BE2C (cell line): ENCODE results near the gene ANO6.
A peak's percentile ranks its signal among the peaks of the same experiment; 100 is the strongest.

Source experiments
- DNase-seq: peaks from one replicate; pipeline ENCODE4 v3.0.0-alpha.2; 2020
- H3K27me3 ChIP-seq: fragments of 250-450 bp; sonication (Bioruptor Pico); 2 replicates; pipeline ENCODE4 v1.5.1; 2020; ENCODE audit warnings: mild to moderate bottlenecking
- H3K36me3 ChIP-seq: fragments of 250-450 bp; sonication (Bioruptor Pico); 2 replicates; pipeline ENCODE4 v1.5.1; 2020; ENCODE audit warnings: mild to moderate bottlenecking
- H3K4me1 ChIP-seq: fragments of 250-450 bp; sonication (Bioruptor Pico); 2 replicates; pipeline ENCODE4 v1.5.1; 2020
- H3K4me3 ChIP-seq: 2 replicates; pipeline ENCODE4 v1.5.1; 2011; ENCODE audit warnings: low read depth, low read length
- H3K9me3 ChIP-seq: fragments of 250-450 bp; sonication (Bioruptor Pico); 2 replicates; pipeline ENCODE4 v1.5.1; 2020
- CTCF ChIP-seq: IDR thresholded peaks from 2 replicates; pipeline ENCODE4 v1.5.1; 2012; ENCODE audit warnings: mild to moderate bottlenecking, low read depth, low read length

The ANO6 gene

GRCh38 chr12:45178771-45179170 is 37.1 kb upstream of the ANO6 start:
- no peaks in the 10 kb centered on the region for H3K36me3 ChIP-seq
- TF ChIP-seq CTCF, result no peak
- no peaks in the 10 kb centered on the region for H3K4me1 ChIP-seq
- H3K27me3 ChIP-seq, result no peaks in the 10 kb centered on the region
- DNase-seq, result no peak
- H3K4me3 ChIP-seq, result no peak overlapping the region
- no peaks in the 10 kb centered on the region; the same call in none of the 2 replicates for H3K9me3 ChIP-seq

- no peak overlapping the region for H3K4me3 ChIP-seq
- no peaks in the 10 kb centered on the region for H3K27me3 ChIP-seq
- H3K36me3 ChIP-seq, result no peaks in the 10 kb centered on the region
- DNase-seq, result no peak
- no peaks in the 10 kb centered on the region; the same call in 1 of the 2 replicates for H3K9me3 ChIP-seq
- no peak for TF ChIP-seq CTCF
- H3K4me1 ChIP-seq, result no peaks in the 10 kb centered on the region
Measured at GRCh38 chr12:45182511-45182910, 33.4 kb upstream of the ANO6 start.

GRCh38 chr12:45183246-45183645 is 32.6 kb upstream of the ANO6 start:
- Histone ChIP-seq H3K4me3 (no peak overlapping the region), H3K27me3 (no peaks in the 10 kb centered on the region), H3K36me3 (no peaks in the 10 kb centered on the region), H3K9me3 (no peaks in the 10 kb centered on the region; the same call in 1 of the 2 replicates), H3K4me1 (no peaks in the 10 kb centered on the region)
- TF ChIP-seq CTCF, result peak; percentile 41
- no peak for DNase-seq

GRCh38 chr12:45184147-45184963 is 31.5 kb upstream of the ANO6 start:
- no peaks in the 10 kb centered on the region for H3K36me3 ChIP-seq
- H3K27me3 ChIP-seq, result no peaks in the 10 kb centered on the region
- no peaks in the 10 kb centered on the region for H3K9me3 ChIP-seq
- H3K4me1 ChIP-seq, result no peaks in the 10 kb centered on the region
- no peak overlapping the region for H3K4me3 ChIP-seq
- no peak for TF ChIP-seq CTCF
- DNase-seq, result no peak

GRCh38 chr12:45186762-45187161 is 29.1 kb upstream of the ANO6 start:
- Histone ChIP-seq H3K9me3 (no peaks in the 10 kb centered on the region), H3K36me3 (no peaks in the 10 kb centered on the region), H3K4me1 (no peaks in the 10 kb centered on the region), H3K4me3 (no peak overlapping the region), H3K27me3 (no peaks in the 10 kb centered on the region)
- TF ChIP-seq CTCF, result no peak
- no peak for DNase-seq

GRCh38 chr12:45189766-45190403 is 26.0 kb upstream of the ANO6 start:
- no peak for DNase-seq
- Histone ChIP-seq H3K9me3 (no peaks in the 10 kb centered on the region), H3K4me1 (no peaks in the 10 kb centered on the region; the same call in 1 of the 2 replicates), H3K27me3 (no peaks in the 10 kb centered on the region), H3K4me3 (no peak overlapping the region), H3K36me3 (no peaks in the 10 kb centered on the region)
- TF ChIP-seq CTCF, result no peak
